ENCODE results near the gene TMEM9.

DNA sequence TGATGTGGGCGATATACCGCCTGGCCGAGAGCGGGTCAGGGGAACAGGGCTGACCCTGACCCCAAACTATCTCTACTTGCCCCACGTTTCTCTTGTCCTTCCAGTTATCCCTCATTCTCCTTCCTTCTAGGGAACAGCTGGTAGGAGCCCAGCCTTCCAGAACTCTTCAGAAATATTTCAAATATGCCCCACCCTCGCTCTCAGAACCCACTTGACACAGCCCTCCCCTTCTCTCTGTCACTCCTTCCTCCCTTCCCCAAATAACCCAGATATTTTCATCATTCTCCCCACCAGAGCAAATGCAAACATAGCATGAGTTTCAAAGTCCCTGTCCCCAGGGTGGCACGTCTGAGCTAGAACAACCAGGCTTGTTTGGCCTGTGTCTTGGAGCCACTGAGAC lies 43.1 kb downstream of the TMEM9 start:
- TF ChIP-seq, protein P1, sequence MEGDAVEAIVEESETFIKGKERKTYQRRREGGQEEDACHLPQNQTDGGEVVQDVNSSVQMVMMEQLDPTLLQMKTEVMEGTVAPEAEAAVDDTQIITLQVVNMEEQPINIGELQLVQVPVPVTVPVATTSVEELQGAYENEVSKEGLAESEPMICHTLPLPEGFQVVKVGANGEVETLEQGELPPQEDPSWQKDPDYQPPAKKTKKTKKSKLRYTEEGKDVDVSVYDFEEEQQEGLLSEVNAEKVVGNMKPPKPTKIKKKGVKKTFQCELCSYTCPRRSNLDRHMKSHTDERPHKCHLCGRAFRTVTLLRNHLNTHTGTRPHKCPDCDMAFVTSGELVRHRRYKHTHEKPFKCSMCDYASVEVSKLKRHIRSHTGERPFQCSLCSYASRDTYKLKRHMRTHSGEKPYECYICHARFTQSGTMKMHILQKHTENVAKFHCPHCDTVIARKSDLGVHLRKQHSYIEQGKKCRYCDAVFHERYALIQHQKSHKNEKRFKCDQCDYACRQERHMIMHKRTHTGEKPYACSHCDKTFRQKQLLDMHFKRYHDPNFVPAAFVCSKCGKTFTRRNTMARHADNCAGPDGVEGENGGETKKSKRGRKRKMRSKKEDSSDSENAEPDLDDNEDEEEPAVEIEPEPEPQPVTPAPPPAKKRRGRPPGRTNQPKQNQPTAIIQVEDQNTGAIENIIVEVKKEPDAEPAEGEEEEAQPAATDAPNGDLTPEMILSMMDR (IDR thresholded peaks at IDR 0.05): no peak
- TF ChIP-seq POLR2A (IDR thresholded peaks at IDR 0.05): no peak
